K562 (cell line): ENCODE measurements around the gene CRADD. TPM values are rescaled to one million over a fixed set of nuclear protein-coding genes. Genes with fewer than 3 reads are reported as not detected.

ENCODE experiments used
- ATAC-seq: fragments of 200-7000 bp; cut with Tn5 transposase; 3 replicates; pipeline ENCODE4 v1.9.1; 2020; ENCODE audit warnings: moderate library complexity
- BruUV-seq: library from RNA; stranded (reverse); fragments of 400-500 nt; replicated peaks from 2 replicates; lab custom pipeline; 2021; lab: Mats Ljungman, UMichigan
- CTCF ChIA-PET: fragments of 300-600 bp; formaldehyde crosslinking; extraction: SDS; loops from one replicate; lab custom pipeline; 2021; ENCODE audit warnings: low intra/inter-chr PET ratio; lab: Yijun Ruan, JAX
- POLR2A ChIA-PET: fragments of 300-600, 350-650 bp; sonication (Branson Sonifier 250); formaldehyde crosslinking; extraction: SDS; loops from one replicate; lab custom pipeline; 2021; ENCODE audit warnings: antibody characterized with exemption, inconsistent platforms; lab: Yijun Ruan, JAX
- DNase-seq, 4 experiments: peaks; one replicate each; pipeline versions ENCODE4 v3.0.0 to v3.0.0-alpha.2; 2011 to 2018; ENCODE audit warnings: low spot score in 3 of 4, mixed read lengths in 3 of 4; ENCODE audit errors: extremely low read depth in 1 of 4
- FAIRE-seq: peaks from 2 replicates; lab custom pipeline; 2011; peaks lifted over from hg19 to GRCh38; lab: Jason Lieb, UNC
- H2AFZ ChIP-seq: 2 replicates; pipeline ENCODE4 v1.6.0; 2011; ENCODE audit warnings: low read depth, low read length, control low read depth, inconsistent platforms
- H3K27ac ChIP-seq: fragments of 200-600 bp; 3 replicates; pipeline ENCODE4 v1.8.0; 2011; ENCODE audit warnings: low read depth, mild to moderate bottlenecking, control low read depth, inconsistent platforms, low read length, moderate library complexity, mixed read lengths; ENCODE audit errors: extremely low read depth
- H3K27me3 ChIP-seq, 2 experiments: fragments of 300-600 bp in 1 of 2; 2 replicates in 1 of 2; 3 replicates in 1 of 2; pipeline versions ENCODE4 v1.6.0 to v1.8.0; 2011; ENCODE audit warnings: inconsistent platforms in 2 of 2, low read length in 2 of 2, mild to moderate bottlenecking in 1 of 2, mixed read lengths in 1 of 2, moderate library complexity in 1 of 2; ENCODE audit not compliant: control insufficient read depth in 2 of 2, insufficient read depth in 2 of 2
- H3K36me3 ChIP-seq: fragments of 300-600 bp; 3 replicates; pipeline ENCODE4 v1.8.0; 2011; ENCODE audit warnings: mild to moderate bottlenecking, low read length, inconsistent platforms; ENCODE audit not compliant: control insufficient read depth, insufficient read depth
- H3K4me1 ChIP-seq, 2 experiments: fragments of 200-600 bp in 1 of 2; replicated peaks in 1 of 2; 2 replicates in 1 of 2; 3 replicates in 1 of 2; pipeline versions ENCODE4 v1.5.1 to v1.8.0; 2011; ENCODE audit warnings: inconsistent platforms in 2 of 2, low read length in 2 of 2, mild to moderate bottlenecking in 1 of 2, mixed read lengths in 1 of 2, moderate library complexity in 1 of 2; ENCODE audit not compliant: control insufficient read depth in 2 of 2, insufficient read depth in 2 of 2
- H3K4me2 ChIP-seq: 2 replicates; pipeline ENCODE4 v1.6.1; 2011; ENCODE audit warnings: low read length, control low read depth, inconsistent platforms, mixed read lengths; ENCODE audit not compliant: insufficient read depth
- H3K4me3 ChIP-seq: fragments of 200-600 bp; sonication (generic), shearing (Covaris generic); 2 replicates; pipeline ENCODE4 v1.5.1; 2016; ENCODE audit warnings: control low read depth, inconsistent platforms
- H3K79me2 ChIP-seq: fragments of 200-600 bp; 3 replicates; pipeline ENCODE4 v1.8.0; 2011; ENCODE audit warnings: low read length, inconsistent platforms; ENCODE audit not compliant: control insufficient read depth, insufficient read depth
- H3K9ac ChIP-seq, 2 experiments: 2 replicates each; pipeline versions ENCODE4 v1.6.0 to v1.6.1; 2011; ENCODE audit warnings: low read depth in 2 of 2, low read length in 2 of 2, control low read depth in 1 of 2, inconsistent platforms in 1 of 2, mild to moderate bottlenecking in 1 of 2, mixed read lengths in 1 of 2; ENCODE audit not compliant: insufficient read depth in 1 of 2
- H3K9me1 ChIP-seq: one replicate; pipeline ENCODE4 v1.6.0; 2011; ENCODE audit warnings: inconsistent platforms, mild to moderate bottlenecking, low read length, moderate library complexity; ENCODE audit not compliant: control insufficient read depth, insufficient read depth
- H3K9me3 ChIP-seq: replicated peaks from 2 replicates; pipeline ENCODE4 v1.5.1; 2011; ENCODE audit warnings: low read depth, low read length, inconsistent platforms; ENCODE audit not compliant: control insufficient read depth, insufficient read depth
- H4K20me1 ChIP-seq: replicated peaks from 2 replicates; pipeline ENCODE4 v1.6.1; 2011; ENCODE audit warnings: low read length, inconsistent platforms, mixed read lengths; ENCODE audit not compliant: control insufficient read depth, insufficient read depth
- GTF2F1 ChIP-seq: IDR thresholded peaks from 2 replicates; pipeline ENCODE4 v1.6.1; 2011; ENCODE audit warnings: low read depth, low read length, improper control_type of control experiment
- ID3 ChIP-seq, 2 experiments: fragments of 250-450 bp in 1 of 2; fragments of 450-650 bp in 1 of 2; sonication (Bioruptor Pico) in 1 of 2; IDR thresholded peaks; 2 replicates each; pipeline versions ENCODE4 v1.6.1 to v1.8.0; 2016 to 2021; ENCODE audit warnings: mild to moderate bottlenecking in 2 of 2, moderate library complexity in 2 of 2, missing compliant biosample characterization in 1 of 2, missing genetic modification characterization in 1 of 2
- NR4A1 ChIP-seq, 2 experiments: fragments of 250-450 bp in 1 of 2; fragments of 450-650 bp in 1 of 2; sonication (Bioruptor Pico) in 1 of 2; IDR thresholded peaks; 2 replicates each; pipeline versions ENCODE4 v1.4.0 to v1.6.1; 2016 to 2020; ENCODE audit warnings: mild to moderate bottlenecking in 2 of 2, missing compliant biosample characterization in 1 of 2, missing genetic modification characterization in 1 of 2, moderate library complexity in 1 of 2
- TRIM24 ChIP-seq, 2 experiments: fragments of 450-650 bp; IDR thresholded peaks; 2 replicates each; pipeline ENCODE4 v1.6.1; 2016
- ZBTB33 ChIP-seq: sonication (generic); formaldehyde crosslinking; IDR thresholded peaks from 2 replicates; pipeline ENCODE4 v1.8.1; 2023; ENCODE audit warnings: mild to moderate bottlenecking, missing genetic modification reagents
- ZNF274 ChIP-seq: IDR thresholded peaks from 2 replicates; pipeline ENCODE4 v1.6.1; 2011; ENCODE audit warnings: low read depth, mild to moderate bottlenecking, low read length, moderate library complexity, borderline replicate concordance
- ZNF398 ChIP-seq: fragments of 250-450 bp; sonication (Bioruptor Pico); IDR thresholded peaks from 2 replicates; pipeline ENCODE4 v1.8.0; 2021; ENCODE audit warnings: moderate library complexity, mild to moderate bottlenecking, inconsistent platforms
- ZNF583 ChIP-seq: fragments of 250-450 bp; sonication (Bioruptor Pico); IDR thresholded peaks from 2 replicates; pipeline ENCODE4 v1.4.0; 2020
- WGBS: fragments of 100-300 bp; shearing (Covaris generic); methylation state at CpG from one replicate; pipeline ENCODE4 v1.1.6; 2016; ENCODE audit warnings: low coverage, mixed read lengths; ENCODE audit not compliant: insufficient coverage; ENCODE audit errors: missing lambda C conversion rate; 5-methylcytosine and 5-hydroxymethylcytosine counted together
- in situ Hi-C: fragments of 300-500 bp; cut with MboI; formaldehyde crosslinking; loops from 4 replicates; pipeline ENCODE4 v1.15.0; 2018; ENCODE audit warnings: inconsistent platforms, mixed read lengths
- intact Hi-C: fragments of 100-400 bp; cut with micrococcal nuclease; formaldehyde crosslinking; loops from 2 replicates; pipeline ENCODE4 v1.14.2; 2022
- polyA plus RNA-seq, 8 experiments: library from polyadenylated mRNA; depleted of rRNA in 4 of 8; stranded (reverse) in 5 of 8; unstranded in 3 of 8; fragments of >200 nt; fragmentation: Nextera tagmentation in 2 of 8; fragmentation: Illumina TruSeq in 1 of 8; extraction: Ambion mirVana in 2 of 8; extraction: Trizol in 1 of 8; gene quantifications; 2 replicates each; pipeline versions ENCODE4 v1.2.1 to v1.2.3, GENCODE V29; 2011 to 2014; ENCODE audit warnings: inconsistent platforms in 1 of 8, missing spikeins in 1 of 8
- total RNA-seq, 7 experiments: library from RNA; depleted of rRNA in 6 of 7; stranded (reverse); fragments of >200 nt in 6 of 7; fragmentation: Illumina TruSeq in 2 of 7; extraction: Trizol in 2 of 7; gene quantifications; 2 replicates each; pipeline versions ENCODE4 v1.2.1 to v1.2.3, GENCODE V29; 2011 to 2021; ENCODE audit warnings: low replicate concordance in 1 of 7
- TF ChIP-seq, protein P1 (sequence below): sonication (generic); formaldehyde crosslinking; IDR thresholded peaks from 2 replicates; pipeline ENCODE4 v1.5.0; 2020; ENCODE audit warnings: missing genetic modification reagents

Gene CRADD
- total and polyA plus RNA-seq, 9 of the 15 experiments (the other 6 are each of a cell fraction or from before 2014, with no cell fraction given): 20.5 to 41.1 (median 25.9) TPM

GRCh38 chr12:93915411-93915810 lies 238.2 kb downstream of the CRADD start:
- TF ChIP-seq TRIM24 (IDR thresholded peaks at IDR 0.05): no peak
- no peak for TF ChIP-seq NR4A1 (CRISPR knock-in tag; IDR thresholded peaks at IDR 0.05)
- 0 out of 2 replicates have a peak, but pooled peaks have one; percentile 28 for TF ChIP-seq NR4A1 (tag; IDR thresholded peaks at IDR 0.05)
- no peaks in the 10 kb centered on the region for H3K36me3 ChIP-seq
- H3K79me2 ChIP-seq: no peaks in the 10 kb centered on the region
- ChIA-PET POLR2A (no interaction called here), CTCF (no interaction called here)
- no peak overlapping the region for H3K9ac ChIP-seq
- H3K4me1 ChIP-seq: peaks cover 0 to 18% of the 10 kb centered on the region in 2 experiments; a peak in 3 of 5 replicates
- no peak for ATAC-seq
- no peak overlapping the region for H3K4me2 ChIP-seq
- FAIRE-seq: no peak
- intact Hi-C loops: no loop called here
- H3K9me3 ChIP-seq: no peaks in the 10 kb centered on the region
- H3K27me3 ChIP-seq: no peaks in the 10 kb centered on the region
- H3K4me3 ChIP-seq: no peak overlapping the region
- no TSS peak for BruUV-seq
- in situ Hi-C loops: no loop called here
- no peaks in the 10 kb centered on the region for H4K20me1 ChIP-seq
- H3K27ac ChIP-seq: no peak overlapping the region
- WGBS: 27% methylated on average over 1 of the region's 3 CpGs
- DNase-seq: no peak
- no peak overlapping the region for H2AFZ ChIP-seq
- no peaks in the 10 kb centered on the region for H3K9me1 ChIP-seq

DNA sequence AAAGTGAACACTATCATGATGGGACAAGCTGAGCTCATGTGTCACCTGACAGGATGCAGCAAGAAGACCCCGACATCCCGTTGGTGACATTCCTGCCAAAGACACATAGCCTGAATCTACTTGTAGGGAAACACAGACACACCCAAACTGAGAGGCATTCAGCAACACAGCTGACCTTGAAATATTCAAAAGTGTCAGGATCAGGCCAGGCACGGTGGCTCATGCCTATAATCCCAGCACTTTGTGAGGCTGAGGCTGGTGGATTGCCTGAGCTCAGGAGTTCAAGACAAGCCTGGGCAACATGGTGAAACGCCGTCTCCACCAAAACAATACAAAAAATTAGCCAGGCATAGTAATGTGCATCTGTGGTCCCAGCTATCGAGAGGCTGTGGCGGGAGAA lies 239.2 kb downstream of the CRADD start:
- WGBS: 48% methylated on average over 7 of the region's 7 CpGs
- in situ Hi-C loops (no loop called here), intact Hi-C loops (no loop called here)
- CTCF ChIA-PET: no interaction called here
- no TSS peak for BruUV-seq
- no peaks in the 10 kb centered on the region for H3K79me2 ChIP-seq
- no peak overlapping the region for H2AFZ ChIP-seq
- no peak for DNase-seq
- POLR2A ChIA-PET: interaction anchor here (0.5 kb wide), 1 partner anchor 193 kb away, joined by 3 read pairs; no protein-coding TSS in a partner anchor
- H3K27me3 ChIP-seq: no peaks in the 10 kb centered on the region
- no peak overlapping the region for H3K9ac ChIP-seq
- no peak for FAIRE-seq
- ATAC-seq: no peak
- no peak overlapping the region for H3K27ac ChIP-seq
- no peaks in the 10 kb centered on the region for H4K20me1 ChIP-seq
- peaks cover 0 to 17% of the 10 kb centered on the region in 2 experiments; a peak in 3 of 5 replicates for H3K4me1 ChIP-seq
- H3K4me3 ChIP-seq: no peak overlapping the region
- no peak overlapping the region for H3K4me2 ChIP-seq
- no peaks in the 10 kb centered on the region for H3K9me1 ChIP-seq
- no peaks in the 10 kb centered on the region for H3K9me3 ChIP-seq
- H3K36me3 ChIP-seq: no peaks in the 10 kb centered on the region
- TF ChIP-seq ZNF583 (CRISPR knock-in tag) (peak; percentile 55; the same call in 1 of the 2 replicates), ID3 (CRISPR knock-in tag; IDR thresholded peaks at IDR 0.05) (no peak), ID3 (tag; IDR thresholded peaks at IDR 0.05) (0 out of 2 replicates have a peak, but pooled peaks have one; percentile 24), GTF2F1 (no peak), ZNF274 (no peak), ZBTB33 (CRISPR knock-in tag) (0 out of 2 replicates have a peak, but pooled peaks have one; percentile 16), ZNF398 (CRISPR knock-in tag) (no peak)
- TF ChIP-seq, protein P1, sequence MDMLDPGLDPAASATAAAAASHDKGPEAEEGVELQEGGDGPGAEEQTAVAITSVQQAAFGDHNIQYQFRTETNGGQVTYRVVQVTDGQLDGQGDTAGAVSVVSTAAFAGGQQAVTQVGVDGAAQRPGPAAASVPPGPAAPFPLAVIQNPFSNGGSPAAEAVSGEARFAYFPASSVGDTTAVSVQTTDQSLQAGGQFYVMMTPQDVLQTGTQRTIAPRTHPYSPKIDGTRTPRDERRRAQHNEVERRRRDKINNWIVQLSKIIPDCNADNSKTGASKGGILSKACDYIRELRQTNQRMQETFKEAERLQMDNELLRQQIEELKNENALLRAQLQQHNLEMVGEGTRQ (CRISPR knock-in tag): 0 out of 2 replicates have a peak, but pooled peaks have one; percentile 5
